Osteoblast (primary cell): ENCODE results near the gene CYP3A7. TPM values are rescaled to one million over a fixed set of nuclear protein-coding genes. Genes with fewer than 3 reads are reported as not detected.
"Not testable (repeated sequence)": the region's sequence is repeated elsewhere in the genome, so short reads cannot be mapped to it uniquely, and the experiment has no call there.

ENCODE experiments used
- DNase-seq: peaks from one replicate; pipeline ENCODE4 v3.0.0; 2011; ENCODE audit warnings: low spot score, mixed read lengths; ENCODE audit not compliant: insufficient read length; ENCODE audit errors: missing footprints
- H2AFZ ChIP-seq: 2 replicates; pipeline ENCODE4 v1.6.0; 2011; ENCODE audit warnings: mild to moderate bottlenecking, low read length
- H3K27ac ChIP-seq: 2 replicates; pipeline ENCODE4 v1.5.1; 2011; ENCODE audit warnings: mild to moderate bottlenecking, low read depth, low read length, moderate library complexity
- H3K27me3 ChIP-seq: 2 replicates; pipeline ENCODE4 v1.6.0; 2012; ENCODE audit warnings: mild to moderate bottlenecking, control low read depth, inconsistent platforms, low read length, moderate library complexity; ENCODE audit not compliant: insufficient read depth
- H3K36me3 ChIP-seq: 2 replicates; pipeline ENCODE4 v1.5.1; 2011; ENCODE audit warnings: mild to moderate bottlenecking, low read length, control low read depth, moderate library complexity; ENCODE audit not compliant: insufficient read depth
- H3K4me1 ChIP-seq: 2 replicates; pipeline ENCODE4 v1.5.1; 2011; ENCODE audit warnings: mild to moderate bottlenecking, low read length, control low read depth, moderate library complexity; ENCODE audit not compliant: insufficient read depth
- H3K4me2 ChIP-seq: 2 replicates; pipeline ENCODE4 v1.6.0; 2011; ENCODE audit warnings: mild to moderate bottlenecking, low read length; ENCODE audit not compliant: insufficient read depth
- H3K4me3 ChIP-seq: fragments of 200-600 bp; sonication (generic); 3 replicates; pipeline ENCODE4 v1.5.1; 2012; ENCODE audit warnings: mild to moderate bottlenecking, low read length, inconsistent platforms; ENCODE audit not compliant: insufficient read depth
- H3K79me2 ChIP-seq: 2 replicates; pipeline ENCODE4 v1.6.0; 2012; ENCODE audit warnings: mild to moderate bottlenecking, low read length, control low read depth, inconsistent platforms; ENCODE audit not compliant: insufficient read depth
- H3K9me3 ChIP-seq: 2 replicates; pipeline ENCODE4 v1.5.1; 2011; ENCODE audit warnings: low read depth, low read length, control low read depth
- H4K20me1 ChIP-seq: 2 replicates; pipeline ENCODE4 v1.6.0; 2012; ENCODE audit warnings: mild to moderate bottlenecking, low read length, control low read depth; ENCODE audit not compliant: insufficient read depth
- total RNA-seq: library from RNA; depleted of rRNA; stranded (reverse); fragments of >200 nt; gene quantifications from 2 replicates; pipeline ENCODE4 v1.2.3, GENCODE V29; 2012
- TF ChIP-seq, protein P1 (sequence below): IDR thresholded peaks from 2 replicates; pipeline ENCODE4 v1.5.1; 2011; ENCODE audit warnings: mild to moderate bottlenecking, low read depth, low read length, moderate library complexity; ENCODE audit errors: extremely low read depth

The CYP3A7 gene
- total RNA-seq, 1 donor, result not detected

DNA sequence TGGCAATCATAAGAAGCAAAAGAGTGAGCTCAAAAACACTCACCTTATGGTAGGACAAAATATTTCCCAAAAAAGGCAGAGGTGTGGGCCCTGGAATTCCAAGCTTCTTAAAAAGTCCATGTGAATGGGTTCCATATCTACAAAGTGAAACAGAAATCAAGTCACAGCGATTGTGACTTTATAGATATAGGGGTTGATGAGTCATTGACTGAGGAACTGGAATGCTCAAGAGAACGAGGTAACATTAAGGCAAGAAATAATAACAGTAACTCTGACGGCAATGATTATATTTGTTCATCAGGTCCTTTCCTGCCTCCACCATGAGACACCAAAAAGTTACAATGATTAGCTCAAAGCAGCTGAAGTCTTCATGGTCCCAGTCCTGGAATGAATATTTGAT, 45.0 kb upstream of the CYP3A7 start:
- H3K4me2 ChIP-seq, result no peak overlapping the region
- no peak for DNase-seq
- no peak overlapping the region for H2AFZ ChIP-seq
- H3K4me3 ChIP-seq, result no peak overlapping the region
- H4K20me1 ChIP-seq, result no peaks in the 10 kb centered on the region
- no peaks in the 10 kb centered on the region for H3K9me3 ChIP-seq
- no peaks in the 10 kb centered on the region for H3K4me1 ChIP-seq
- H3K27ac ChIP-seq, result no peak overlapping the region
- H3K36me3 ChIP-seq, result no peaks in the 10 kb centered on the region
- peaks cover 50% of the 10 kb centered on the region for H3K27me3 ChIP-seq
- H3K79me2 ChIP-seq, result no peaks in the 10 kb centered on the region
- TF ChIP-seq, protein P1, sequence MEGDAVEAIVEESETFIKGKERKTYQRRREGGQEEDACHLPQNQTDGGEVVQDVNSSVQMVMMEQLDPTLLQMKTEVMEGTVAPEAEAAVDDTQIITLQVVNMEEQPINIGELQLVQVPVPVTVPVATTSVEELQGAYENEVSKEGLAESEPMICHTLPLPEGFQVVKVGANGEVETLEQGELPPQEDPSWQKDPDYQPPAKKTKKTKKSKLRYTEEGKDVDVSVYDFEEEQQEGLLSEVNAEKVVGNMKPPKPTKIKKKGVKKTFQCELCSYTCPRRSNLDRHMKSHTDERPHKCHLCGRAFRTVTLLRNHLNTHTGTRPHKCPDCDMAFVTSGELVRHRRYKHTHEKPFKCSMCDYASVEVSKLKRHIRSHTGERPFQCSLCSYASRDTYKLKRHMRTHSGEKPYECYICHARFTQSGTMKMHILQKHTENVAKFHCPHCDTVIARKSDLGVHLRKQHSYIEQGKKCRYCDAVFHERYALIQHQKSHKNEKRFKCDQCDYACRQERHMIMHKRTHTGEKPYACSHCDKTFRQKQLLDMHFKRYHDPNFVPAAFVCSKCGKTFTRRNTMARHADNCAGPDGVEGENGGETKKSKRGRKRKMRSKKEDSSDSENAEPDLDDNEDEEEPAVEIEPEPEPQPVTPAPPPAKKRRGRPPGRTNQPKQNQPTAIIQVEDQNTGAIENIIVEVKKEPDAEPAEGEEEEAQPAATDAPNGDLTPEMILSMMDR, result no peak

DNA sequence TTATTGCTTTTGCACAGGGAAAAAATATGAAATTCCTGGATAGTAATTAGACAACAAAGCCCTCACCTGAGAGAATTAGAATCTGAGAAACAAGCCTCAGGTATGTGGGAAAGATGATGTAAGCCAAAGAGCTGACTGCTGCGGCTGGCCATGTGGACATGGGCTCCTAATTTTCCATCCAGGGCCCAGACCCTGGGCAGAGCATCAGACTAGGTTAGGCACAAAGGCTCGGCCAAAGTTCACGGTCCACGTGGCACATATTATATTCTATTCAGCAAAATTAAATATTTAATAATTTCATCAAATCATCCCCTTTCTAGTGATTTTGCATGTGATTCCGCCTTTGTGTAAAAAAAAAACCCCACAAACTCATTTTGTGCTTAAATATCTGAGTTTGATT, 43.9 kb upstream of the CYP3A7 start:
- TF ChIP-seq, protein P1, result no peak
- no peaks in the 10 kb centered on the region for H3K4me1 ChIP-seq

GRCh38 chr7:99773395-99773794, 38.4 kb upstream of the CYP3A7 start:
- not testable (repeated sequence) for H2AFZ ChIP-seq, DNase-seq, H3K4me2 ChIP-seq, H3K79me2 ChIP-seq, H4K20me1 ChIP-seq, H3K9me3 ChIP-seq, H3K4me1 ChIP-seq, H3K27ac ChIP-seq, H3K4me3 ChIP-seq, H3K36me3 ChIP-seq
- peaks cover 34% of the 10 kb centered on the region for H3K27me3 ChIP-seq

More for the DNA sequence above, 43.9 kb upstream of the CYP3A7 start:
- Histone ChIP-seq H3K9me3 (no peaks in the 10 kb centered on the region), H3K36me3 (no peaks in the 10 kb centered on the region), H2AFZ (no peak overlapping the region), H4K20me1 (no peaks in the 10 kb centered on the region), H3K79me2 (no peaks in the 10 kb centered on the region), H3K4me3 (no peak overlapping the region), H3K4me2 (no peak overlapping the region), H3K27ac (no peak overlapping the region), H3K27me3 (peaks cover 50% of the 10 kb centered on the region)
- no peak for DNase-seq

- Histone ChIP-seq H3K79me2 (no peaks in the 10 kb centered on the region), H3K9me3 (no peaks in the 10 kb centered on the region), H3K27me3 (peaks cover 29% of the 10 kb centered on the region), H3K27ac (no peak overlapping the region), H4K20me1 (no peaks in the 10 kb centered on the region), H3K36me3 (no peaks in the 10 kb centered on the region), H3K4me3 (no peak overlapping the region), H2AFZ (no peak overlapping the region), H3K4me2 (no peak overlapping the region), H3K4me1 (no peaks in the 10 kb centered on the region)
- TF ChIP-seq, protein P1, result no peak
- DNase-seq, result no peak
Measured at GRCh38 chr7:99772565-99772964, 37.6 kb upstream of the CYP3A7 start.

DNA sequence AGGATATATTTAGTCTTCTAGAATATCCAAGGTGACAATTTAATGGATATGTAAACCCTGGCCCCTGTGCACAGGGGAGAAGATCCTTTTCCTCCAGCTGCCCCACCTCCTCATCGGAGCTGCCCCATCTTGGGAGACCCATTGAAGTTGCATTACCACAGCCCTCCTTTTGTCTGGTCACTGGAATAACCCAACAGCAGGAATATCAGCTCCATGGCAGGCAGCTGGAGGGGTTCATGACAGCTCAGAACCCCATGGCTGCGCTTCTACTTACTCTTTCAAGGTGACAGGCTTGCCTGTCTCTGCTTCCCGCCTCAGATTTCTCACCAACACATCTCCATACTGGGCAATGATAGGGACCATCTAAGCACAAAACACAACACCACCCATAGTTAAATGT, 34.5 kb upstream of the CYP3A7 start:
- not testable (repeated sequence) for DNase-seq, H3K4me2 ChIP-seq, H3K27ac ChIP-seq, H4K20me1 ChIP-seq, H3K79me2 ChIP-seq, H2AFZ ChIP-seq, H3K9me3 ChIP-seq, H3K36me3 ChIP-seq, H3K4me1 ChIP-seq, H3K4me3 ChIP-seq
- peaks cover 20% of the 10 kb centered on the region for H3K27me3 ChIP-seq
